ENCODE results near the gene ADAMTS6.

Gene ADAMTS6

GRCh38 chr5:65276178-65276890 lies 205.4 kb downstream of the ADAMTS6 start:
- no peak for DNase-seq

GRCh38 chr5:65271906-65272305 lies 209.8 kb downstream of the ADAMTS6 start:
- no peak for DNase-seq

- no peak for DNase-seq
Measured at GRCh38 chr5:65268525-65268924, 213.2 kb downstream of the ADAMTS6 start.

- DNase-seq, result no peak
Measured at GRCh38 chr5:65264420-65264819, 217.3 kb downstream of the ADAMTS6 start.

GRCh38 chr5:65263321-65263720 lies 218.4 kb downstream of the ADAMTS6 start:
- no peak for DNase-seq

GRCh38 chr5:65262649-65263059 lies 219.1 kb downstream of the ADAMTS6 start:
- DNase-seq, result no peak

GRCh38 chr5:65262096-65262495 lies 219.6 kb downstream of the ADAMTS6 start:
- DNase-seq, result no peak

GRCh38 chr5:65261499-65261898 lies 220.2 kb downstream of the ADAMTS6 start:
- no peak for DNase-seq

GRCh38 chr5:65255294-65255693 lies 226.4 kb downstream of the ADAMTS6 start:
- no peak for DNase-seq

- DNase-seq, result no peak
Measured at GRCh38 chr5:65252977-65253376, 228.7 kb downstream of the ADAMTS6 start.

GRCh38 chr5:65248896-65249295 lies 232.8 kb downstream of the ADAMTS6 start:
- DNase-seq, result no peak

- DNase-seq, result no peak
Measured at GRCh38 chr5:65247594-65247993, 234.1 kb downstream of the ADAMTS6 start.

- no peak for DNase-seq
Measured at GRCh38 chr5:65246741-65247140, 235.0 kb downstream of the ADAMTS6 start.

- no peak for DNase-seq
Measured at GRCh38 chr5:65244031-65244430, 237.7 kb downstream of the ADAMTS6 start.

- no peak for DNase-seq
Measured at GRCh38 chr5:65243161-65243560, 238.6 kb downstream of the ADAMTS6 start.

- DNase-seq, result no peak
Measured at GRCh38 chr5:65229841-65230240, 251.9 kb downstream of the ADAMTS6 start.

GRCh38 chr5:65213921-65214525 lies 267.7 kb downstream of the ADAMTS6 start:
- DNase-seq, result no peak

GRCh38 chr5:65209341-65209740 lies 272.4 kb downstream of the ADAMTS6 start:
- DNase-seq, result no peak

GRCh38 chr5:65204966-65205365 lies 276.8 kb downstream of the ADAMTS6 start:
- no peak for DNase-seq

GRCh38 chr5:65203746-65204145 lies 278.0 kb downstream of the ADAMTS6 start:
- DNase-seq, result no peak

- DNase-seq, result no peak
Measured at GRCh38 chr5:65199993-65200675, 281.6 kb downstream of the ADAMTS6 start.

- DNase-seq, result no peak
Measured at GRCh38 chr5:65198456-65199120, 283.1 kb downstream of the ADAMTS6 start.
